Adipose tissue (tissue), 3 donors: ENCODE measurements around the gene KCNH2. TPM values are rescaled to one million over a fixed set of nuclear protein-coding genes. Genes with fewer than 3 reads are reported as not detected.
"Not testable (repeated sequence)": the region's sequence is repeated elsewhere in the genome, so short reads cannot be mapped to it uniquely, and the experiment has no call there.

Experiments used
- H3K27ac ChIP-seq: one replicate; pipeline ENCODE4 v1.5.1; 2013; ENCODE audit warnings: low read depth, low read length
- WGBS, 3 donors: extraction: QIAGEN DNeasy Blood & Tissue Kit; methylation state at CpG; one replicate each; pipeline ENCODE4 v1.1.7; 2013; 5-methylcytosine and 5-hydroxymethylcytosine counted together
- polyA plus RNA-seq, 3 donors: library from polyadenylated mRNA; stranded (reverse); fragments of 200-250 nt; gene quantifications; one replicate each; pipeline ENCODE4 v1.2.3, GENCODE V29; 2013
- donor health status: healthy with polysubstance abuse.
- donor health status: Bipolar disorder and iron deficiency.
- donor health status: healthy.

Gene KCNH2, protein sequence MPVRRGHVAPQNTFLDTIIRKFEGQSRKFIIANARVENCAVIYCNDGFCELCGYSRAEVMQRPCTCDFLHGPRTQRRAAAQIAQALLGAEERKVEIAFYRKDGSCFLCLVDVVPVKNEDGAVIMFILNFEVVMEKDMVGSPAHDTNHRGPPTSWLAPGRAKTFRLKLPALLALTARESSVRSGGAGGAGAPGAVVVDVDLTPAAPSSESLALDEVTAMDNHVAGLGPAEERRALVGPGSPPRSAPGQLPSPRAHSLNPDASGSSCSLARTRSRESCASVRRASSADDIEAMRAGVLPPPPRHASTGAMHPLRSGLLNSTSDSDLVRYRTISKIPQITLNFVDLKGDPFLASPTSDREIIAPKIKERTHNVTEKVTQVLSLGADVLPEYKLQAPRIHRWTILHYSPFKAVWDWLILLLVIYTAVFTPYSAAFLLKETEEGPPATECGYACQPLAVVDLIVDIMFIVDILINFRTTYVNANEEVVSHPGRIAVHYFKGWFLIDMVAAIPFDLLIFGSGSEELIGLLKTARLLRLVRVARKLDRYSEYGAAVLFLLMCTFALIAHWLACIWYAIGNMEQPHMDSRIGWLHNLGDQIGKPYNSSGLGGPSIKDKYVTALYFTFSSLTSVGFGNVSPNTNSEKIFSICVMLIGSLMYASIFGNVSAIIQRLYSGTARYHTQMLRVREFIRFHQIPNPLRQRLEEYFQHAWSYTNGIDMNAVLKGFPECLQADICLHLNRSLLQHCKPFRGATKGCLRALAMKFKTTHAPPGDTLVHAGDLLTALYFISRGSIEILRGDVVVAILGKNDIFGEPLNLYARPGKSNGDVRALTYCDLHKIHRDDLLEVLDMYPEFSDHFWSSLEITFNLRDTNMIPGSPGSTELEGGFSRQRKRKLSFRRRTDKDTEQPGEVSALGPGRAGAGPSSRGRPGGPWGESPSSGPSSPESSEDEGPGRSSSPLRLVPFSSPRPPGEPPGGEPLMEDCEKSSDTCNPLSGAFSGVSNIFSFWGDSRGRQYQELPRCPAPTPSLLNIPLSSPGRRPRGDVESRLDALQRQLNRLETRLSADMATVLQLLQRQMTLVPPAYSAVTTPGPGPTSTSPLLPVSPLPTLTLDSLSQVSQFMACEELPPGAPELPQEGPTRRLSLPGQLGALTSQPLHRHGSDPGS
- 1 to 10 TPM in 1 of 3 donors, under 1 TPM in 2; 0.19 to 3.4 (median 0.22) TPM for polyA plus RNA-seq

DNA sequence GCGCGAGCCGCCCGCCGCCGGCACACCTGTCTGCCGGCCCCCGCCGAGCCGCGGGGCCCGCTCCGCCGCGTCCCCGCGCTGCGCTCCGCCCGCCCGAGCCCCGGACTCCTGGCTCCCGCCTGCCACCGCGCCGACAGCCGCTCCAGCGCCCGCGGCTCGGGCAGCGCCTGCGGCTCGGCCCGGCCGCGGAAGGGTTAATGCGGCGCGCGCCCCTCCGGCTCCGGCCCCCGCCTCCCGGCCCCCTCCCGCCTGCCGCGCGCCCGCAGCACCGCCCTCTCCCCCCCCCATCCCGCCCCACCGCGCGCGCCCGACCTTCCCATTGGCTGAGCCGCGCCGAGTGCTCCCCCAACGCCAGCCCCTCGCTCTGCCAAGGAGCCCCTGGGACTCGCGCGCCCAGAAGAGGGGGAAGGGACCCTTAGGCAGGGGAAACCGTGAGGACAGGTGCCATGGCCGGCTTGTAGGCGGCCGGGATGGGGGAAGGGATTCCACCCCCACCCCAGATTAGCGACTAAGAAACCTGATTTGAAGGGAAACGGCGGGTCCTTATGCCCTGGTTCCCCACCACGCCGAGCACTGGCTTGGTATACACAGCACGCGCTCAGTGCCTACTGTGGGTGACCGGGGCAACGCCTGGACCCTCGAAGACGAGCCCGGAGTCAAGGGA is at the start of gene KCNH2:
Gene KCNH2 (minus strand): TSS at position 196 of the 664 bp plus-strand sequence. CDS start 408 bp downstream, outside the sequence.
- 1% methylated on average over 62 to 79 of the region's 81 CpGs for WGBS, 3 donors
- H3K27ac ChIP-seq, result no peak within 1 kb of the TSS

DNA sequence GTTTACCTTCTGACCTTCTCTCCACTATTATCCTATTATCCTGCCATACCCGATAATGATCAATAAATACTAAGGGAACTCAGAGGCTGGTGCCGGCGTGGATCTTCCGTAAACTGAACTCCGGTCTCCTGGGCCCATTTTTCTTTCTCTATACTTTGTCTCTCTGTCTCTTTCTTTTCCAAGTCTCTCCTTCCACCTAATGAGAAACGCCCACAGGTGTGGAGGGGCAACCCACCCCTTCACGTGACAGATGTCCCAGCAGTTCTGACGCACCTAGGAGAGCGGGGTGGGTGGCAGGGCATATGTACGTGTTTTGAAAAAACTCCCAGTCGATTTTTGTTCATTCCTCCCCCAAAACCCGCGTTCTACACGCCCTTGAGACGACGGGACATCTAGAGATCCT is 49.6 kb upstream of the KCNH2 start:
- WGBS, 3 donors, result 6 to 12% (median 6%) methylated on average over 16 of the region's 16 CpGs
- H3K27ac ChIP-seq, result not testable (repeated sequence)

DNA sequence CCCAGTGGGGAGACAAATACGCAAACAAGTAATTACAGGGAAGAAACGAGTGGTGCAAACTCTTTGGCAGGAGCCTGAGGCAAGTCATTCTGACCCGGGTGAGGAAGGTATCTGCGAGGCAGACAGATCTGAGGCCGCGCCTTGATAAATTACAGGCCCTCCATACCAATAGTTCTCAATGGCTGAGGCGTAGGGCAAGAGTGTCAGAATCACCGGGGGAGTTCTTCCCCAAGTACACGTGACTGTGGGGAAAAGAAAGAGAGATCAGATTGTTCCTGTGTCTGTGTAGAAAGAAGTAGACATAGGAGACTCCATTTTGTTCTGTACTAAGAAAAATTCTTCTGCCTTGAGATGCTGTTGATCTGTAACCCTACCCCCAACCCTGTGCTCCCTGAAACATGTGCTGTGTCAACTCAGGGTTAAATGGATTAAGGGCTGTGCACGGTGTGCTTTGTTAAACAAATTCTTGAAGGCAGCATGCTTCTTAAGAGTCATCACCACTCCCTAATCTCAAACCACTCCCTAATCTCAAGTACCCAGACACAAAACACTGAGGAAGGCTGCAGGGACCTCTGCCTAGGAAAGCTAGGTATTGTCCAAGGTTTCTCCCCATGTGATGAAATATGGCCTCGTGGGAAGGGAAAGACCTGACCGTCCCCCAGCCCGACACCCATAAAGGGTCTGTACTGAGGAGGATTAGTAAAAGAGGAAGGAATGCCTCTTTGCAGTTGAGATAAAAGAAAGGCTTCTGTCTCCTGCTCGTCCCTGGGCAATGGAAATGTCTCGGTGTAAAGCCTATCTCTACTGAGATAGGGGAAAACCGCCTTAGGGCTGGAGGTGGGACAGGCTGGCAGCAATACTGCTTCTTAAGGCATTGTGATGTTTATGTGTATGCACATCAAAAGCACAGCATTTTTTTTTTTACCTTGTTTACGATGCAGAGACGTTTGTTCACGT is 48.9 kb upstream of the KCNH2 start:
- H3K27ac ChIP-seq, result not testable (repeated sequence)
- 43 to 49% (median 44%) methylated on average over 19 of the region's 19 CpGs for WGBS, 3 donors

DNA sequence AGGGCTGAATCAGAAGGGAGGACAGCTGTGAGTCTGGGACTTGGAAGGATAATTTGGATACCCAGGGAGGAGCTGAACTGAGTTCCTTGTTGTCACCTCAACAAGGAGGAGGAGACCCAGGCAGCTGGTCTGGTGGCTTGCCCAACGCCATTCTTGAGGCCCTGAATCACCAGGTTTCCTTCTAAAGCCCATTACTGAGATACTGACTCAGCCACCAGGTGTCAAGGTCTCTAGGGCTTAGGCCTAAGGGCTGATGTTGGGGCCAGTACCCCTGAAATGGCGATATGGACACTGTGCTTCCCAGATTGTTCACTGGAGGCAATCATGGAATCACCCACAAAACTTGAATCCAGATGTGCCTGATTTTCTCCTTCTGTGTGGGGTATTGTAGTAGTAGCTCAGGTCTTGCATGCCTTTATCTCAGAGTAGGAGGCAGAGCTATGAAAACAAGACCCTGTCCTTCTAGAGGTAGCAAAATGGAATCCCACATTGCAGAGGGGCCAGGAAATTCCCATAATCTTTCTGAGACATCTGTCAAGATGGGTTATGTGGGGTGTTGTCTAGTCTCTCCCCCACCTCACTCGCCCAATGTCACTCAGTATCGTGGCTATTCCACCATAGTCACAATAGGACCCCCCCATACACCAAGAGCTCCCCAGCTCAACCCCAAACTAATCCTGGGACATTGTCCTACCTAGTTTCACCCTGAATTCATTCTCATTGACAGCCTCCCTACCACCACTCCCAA is 48.0 kb upstream of the KCNH2 start:
- H3K27ac ChIP-seq, result no peak overlapping the region
- WGBS, 3 donors, result 86 to 89% (median 88%) methylated on average over 4 of the region's 4 CpGs

DNA sequence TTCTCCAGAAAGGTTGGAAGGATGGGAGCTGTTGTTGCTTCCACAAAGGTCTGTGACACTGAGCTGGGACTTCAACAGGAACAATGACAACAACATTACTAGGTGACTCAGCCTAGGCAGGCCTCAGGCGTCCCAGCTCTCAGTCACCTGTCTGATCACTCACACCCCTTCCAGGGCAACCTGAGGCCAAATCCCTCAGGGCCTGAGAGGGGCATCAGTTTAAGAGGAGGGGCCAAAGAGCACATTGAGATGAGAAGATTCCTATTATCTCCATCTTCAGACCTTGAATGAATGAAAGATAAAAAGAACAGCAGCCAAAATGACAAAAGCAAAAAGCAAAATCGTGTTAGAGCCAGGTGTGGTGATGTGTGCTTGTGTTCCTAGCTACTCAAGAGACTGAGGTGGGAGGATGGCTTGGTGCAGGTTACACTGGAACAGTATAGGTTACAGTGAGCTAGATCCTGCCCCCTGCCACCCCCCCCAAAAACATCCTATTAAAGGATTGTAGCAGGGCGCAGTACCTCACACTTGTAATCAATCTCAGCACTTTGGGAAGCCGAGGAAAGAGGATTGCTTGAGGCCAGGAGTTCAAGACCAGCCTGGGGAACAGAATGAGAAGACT is 46.4 kb upstream of the KCNH2 start, which contains the start of gene ATG9B:
Gene ATG9B (minus strand): TSS at position 60 of the 622 bp plus-strand sequence. CDS start 71 bp downstream, outside the sequence.
- H3K27ac ChIP-seq, result no peak within 1 kb of the TSS
- 82 to 92% (median 87%) methylated on average over 4 of the region's 4 CpGs for WGBS, 3 donors

DNA sequence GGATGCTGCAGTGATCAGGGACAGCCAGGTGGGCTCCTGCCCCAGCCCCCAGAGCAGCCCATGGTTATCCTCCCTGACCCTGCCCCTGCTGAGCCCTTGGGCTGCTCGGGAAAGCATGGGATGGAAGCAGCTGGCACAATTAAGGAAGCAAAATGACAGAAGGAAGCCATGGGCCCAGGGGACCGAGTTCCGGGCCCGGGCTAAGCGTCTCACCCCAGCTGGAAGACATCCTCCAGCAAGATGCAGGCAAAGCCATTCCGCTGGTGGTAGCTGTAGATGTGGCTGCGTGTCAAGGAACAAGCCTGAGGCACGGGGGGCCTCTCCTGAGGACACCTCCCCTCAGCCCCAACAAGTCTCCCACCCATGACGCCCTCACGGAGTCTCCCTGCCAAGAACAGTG is 45.1 kb upstream of the KCNH2 start:
- H3K27ac ChIP-seq, result no peak overlapping the region
- 70 to 80% (median 74%) methylated on average over 10 of the region's 10 CpGs for WGBS, 3 donors

DNA sequence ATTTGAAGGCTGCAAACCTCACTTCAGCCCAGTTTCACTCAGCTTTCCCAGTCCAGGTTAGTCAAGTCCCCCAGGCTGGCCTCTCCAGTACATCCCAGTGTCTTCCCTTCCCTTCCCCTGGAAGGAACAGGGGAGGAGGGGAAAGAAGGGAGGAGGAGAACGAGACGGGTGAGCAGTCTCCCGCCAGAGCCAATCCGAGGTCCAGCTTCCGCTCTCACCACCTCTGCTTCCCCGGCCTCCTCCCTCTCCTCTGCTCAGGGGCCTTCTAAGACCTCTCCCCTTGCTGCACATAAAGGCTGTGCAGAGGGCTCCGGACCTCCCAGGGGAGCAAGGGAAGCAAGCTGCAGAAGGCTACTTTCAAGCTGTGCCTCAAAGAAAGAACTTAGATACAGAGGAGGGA is 42.1 kb upstream of the KCNH2 start:
- 43 to 61% (median 60%) methylated on average over 7 of the region's 7 CpGs for WGBS, 3 donors
- no peak overlapping the region for H3K27ac ChIP-seq

DNA sequence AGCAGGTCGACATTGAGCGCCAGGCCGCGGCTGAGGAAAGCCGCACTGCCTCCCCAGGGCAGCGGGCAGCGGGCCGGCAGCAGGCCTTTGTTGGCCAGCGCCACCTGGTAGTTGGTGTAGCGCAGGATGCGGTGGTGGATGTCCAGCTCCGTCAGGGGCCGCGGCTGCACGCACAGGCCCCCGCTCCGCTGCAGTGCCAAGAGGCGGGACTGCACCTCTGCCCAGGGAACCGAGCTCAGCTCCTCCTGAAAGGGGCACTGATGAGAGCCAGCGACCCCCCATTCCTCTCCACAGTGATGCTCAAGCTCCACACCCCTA is 41.0 kb upstream of the KCNH2 start:
- 17 to 32% (median 21%) methylated on average over 12 to 20 of the region's 20 CpGs for WGBS, 3 donors
- H3K27ac ChIP-seq, result no peak overlapping the region

DNA sequence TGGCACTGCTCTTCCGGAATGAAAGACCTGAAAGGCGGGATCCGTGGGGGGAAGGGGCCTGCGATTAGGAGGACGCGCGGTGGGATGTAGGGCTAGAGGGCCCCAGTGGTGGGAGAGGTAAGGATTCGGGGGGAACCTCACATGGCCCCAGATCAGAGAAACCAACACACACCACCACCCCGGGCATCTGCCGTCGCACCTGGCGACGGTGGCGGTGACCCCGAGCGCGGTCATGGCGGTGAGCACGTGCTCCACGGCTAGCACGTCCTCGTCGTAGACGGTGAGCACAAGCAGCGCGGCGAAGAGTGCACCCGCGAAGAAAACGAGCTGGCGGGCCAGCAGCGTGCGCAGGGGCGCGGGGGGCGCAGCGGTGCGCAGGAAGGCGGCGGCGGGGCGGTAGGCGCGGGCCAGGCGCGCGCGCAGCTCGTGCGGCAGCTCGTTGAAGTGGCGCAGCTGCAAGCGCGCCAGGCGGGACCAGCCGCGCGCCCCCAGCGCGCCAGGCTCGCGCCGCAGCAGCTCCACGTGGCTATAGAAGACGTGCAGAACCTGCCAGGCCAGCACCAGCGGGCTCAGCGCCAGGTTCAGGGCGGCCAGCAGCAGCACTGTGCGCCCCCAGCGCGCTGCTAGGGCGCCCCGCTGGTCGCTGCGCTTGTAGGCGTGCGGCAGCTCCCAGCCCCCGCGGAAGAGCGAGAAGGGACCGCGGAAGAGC is 40.5 kb upstream of the KCNH2 start:
- H3K27ac ChIP-seq, result no peak overlapping the region
- 1 to 4% (median 1%) methylated on average over 63 to 82 of the region's 82 CpGs for WGBS, 3 donors

DNA sequence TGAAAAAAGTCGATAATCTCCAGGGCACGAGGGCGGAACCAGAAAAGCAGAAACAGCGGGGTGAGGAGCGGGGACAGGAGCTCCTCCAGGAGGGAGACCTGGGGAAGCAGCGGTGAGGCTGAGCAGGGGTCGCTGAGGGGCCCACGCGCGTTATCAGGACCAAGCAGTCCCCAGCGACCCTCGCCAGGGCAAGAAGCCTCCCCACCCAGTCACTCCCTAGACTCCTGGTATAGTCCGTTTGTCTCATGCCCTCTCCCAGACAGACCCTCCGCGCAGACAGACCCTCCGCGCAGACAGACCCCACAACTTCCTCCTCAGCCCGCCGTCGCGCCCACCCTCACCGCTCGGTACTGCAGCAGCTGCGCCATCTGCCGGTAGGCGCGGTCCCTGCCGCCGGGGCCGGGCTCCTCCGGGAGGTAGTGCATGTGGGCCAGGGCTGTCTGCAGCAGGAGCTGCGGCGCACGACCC is 39.9 kb upstream of the KCNH2 start:
- no peak overlapping the region for H3K27ac ChIP-seq
- WGBS, 3 donors, result 2% methylated on average over 34 of the region's 34 CpGs

DNA sequence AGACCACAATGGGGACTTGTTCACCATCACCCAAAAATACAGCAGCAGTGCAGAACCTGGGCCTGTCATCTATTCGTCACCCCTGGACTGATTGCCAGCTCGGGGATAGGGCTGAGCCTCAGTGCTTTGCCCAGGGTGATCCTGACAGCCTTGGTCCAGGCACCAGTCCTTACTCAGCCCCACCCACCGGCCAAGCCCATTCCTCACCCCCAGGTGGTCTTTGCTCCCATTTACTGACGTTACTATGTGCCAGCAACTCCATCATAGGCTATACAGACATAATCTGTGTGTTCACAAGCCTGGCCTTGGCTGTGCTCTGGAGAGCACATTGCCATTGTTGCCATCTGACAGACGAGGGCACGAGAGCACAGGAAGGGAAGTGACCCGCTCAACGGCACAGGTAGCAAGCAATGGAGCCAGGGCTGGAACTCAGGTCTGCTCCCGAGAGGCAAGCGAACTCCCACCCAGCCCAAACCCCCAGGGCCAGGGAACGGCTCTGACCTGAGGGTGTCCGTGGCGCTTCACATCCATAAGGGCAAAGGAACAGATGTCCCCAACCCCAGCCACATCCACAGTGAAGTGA is 39.3 kb upstream of the KCNH2 start:
- H3K27ac ChIP-seq, result no peak overlapping the region
- 39 to 42% (median 41%) methylated on average over 13 of the region's 13 CpGs for WGBS, 3 donors

DNA sequence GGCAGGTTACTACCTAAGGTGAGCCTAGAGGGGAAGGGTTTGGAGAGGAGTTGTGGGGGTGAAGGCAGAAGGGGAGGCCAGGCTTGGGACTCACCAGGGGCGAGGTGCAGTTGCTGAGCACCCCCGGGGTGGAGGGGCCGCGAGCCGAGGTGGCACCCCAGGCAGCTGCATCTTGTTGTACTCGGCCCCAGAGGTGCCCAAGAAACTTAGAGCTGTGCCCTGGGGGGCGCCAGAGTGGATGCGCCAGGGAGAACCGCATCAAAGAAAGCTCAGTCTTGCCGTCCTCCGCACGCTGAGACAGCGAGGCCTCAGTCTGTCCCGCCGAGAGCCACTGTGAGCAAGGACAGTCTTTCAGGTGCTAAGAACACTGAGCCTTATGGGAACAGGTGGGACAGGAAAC is 38.8 kb upstream of the KCNH2 start:
- WGBS, 3 donors, result 78 to 87% (median 81%) methylated on average over 15 of the region's 15 CpGs

DNA sequence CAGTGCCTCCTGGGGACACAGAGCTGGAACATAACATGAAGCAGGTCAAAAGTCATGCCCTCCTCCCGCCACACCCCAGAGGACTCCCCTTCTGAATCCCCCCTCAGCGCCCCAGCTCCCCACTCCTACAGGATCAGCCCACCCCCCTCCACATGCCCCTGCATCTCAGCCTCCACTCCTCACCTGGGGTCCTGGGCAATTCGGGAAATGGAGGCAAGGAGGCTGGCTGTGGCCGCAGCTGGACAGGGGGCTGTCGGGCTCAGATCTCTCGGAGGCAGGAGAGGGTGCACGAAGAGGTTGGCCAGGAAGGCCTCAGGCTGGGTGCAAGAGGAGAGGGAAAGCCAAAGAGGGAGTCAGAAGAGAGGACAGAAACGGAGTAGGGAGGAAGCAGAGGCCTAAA is 38.4 kb upstream of the KCNH2 start:
- H3K27ac ChIP-seq, result no peak overlapping the region
- 77 to 89% (median 85%) methylated on average over 8 of the region's 8 CpGs for WGBS, 3 donors

More for the DNA sequence above, 38.8 kb upstream of the KCNH2 start:
- no peak overlapping the region for H3K27ac ChIP-seq

DNA sequence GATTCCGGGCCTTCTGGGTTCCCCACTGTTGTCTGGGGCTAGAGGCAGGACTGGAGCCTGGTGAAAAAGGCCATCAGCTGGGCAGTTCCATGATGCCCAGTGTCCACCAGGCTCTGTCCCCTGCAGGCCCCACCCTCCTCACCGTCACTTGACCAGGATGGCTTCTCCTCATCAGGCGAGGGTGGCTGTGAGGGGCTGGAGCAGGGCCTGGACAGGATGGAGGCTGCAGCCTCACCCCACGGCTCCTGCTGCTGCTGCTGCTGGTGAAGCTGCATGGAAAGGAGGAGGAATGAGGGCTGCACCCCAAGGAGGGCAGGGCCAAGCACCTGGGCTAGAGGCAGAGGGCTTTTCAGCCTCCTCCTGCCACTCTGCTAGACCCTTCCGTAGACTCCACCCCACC is 37.8 kb upstream of the KCNH2 start:
- WGBS, 3 donors, result 75 to 92% (median 78%) methylated on average over 5 of the region's 5 CpGs

DNA sequence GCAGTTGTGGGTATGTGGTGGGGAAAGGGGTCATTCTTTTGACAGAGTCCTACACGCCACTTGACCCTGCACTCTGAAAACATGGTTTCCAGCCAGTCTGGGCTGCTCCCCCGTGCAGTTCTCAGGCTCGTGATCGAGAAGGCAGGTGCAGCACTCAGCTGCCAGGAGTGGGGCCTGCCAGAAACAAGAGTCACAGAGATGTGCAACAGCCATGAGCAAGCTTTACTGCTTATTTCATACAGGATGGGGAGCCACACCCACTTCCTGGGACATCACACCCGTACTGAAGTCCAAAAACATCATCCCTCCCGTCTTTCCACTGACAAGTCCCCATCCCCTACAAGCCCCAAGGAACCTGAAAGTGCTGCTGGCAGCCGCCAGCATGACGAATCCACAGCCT is 36.8 kb upstream of the KCNH2 start:
- 73 to 81% (median 75%) methylated on average over 8 of the region's 8 CpGs for WGBS, 3 donors

More for the DNA sequence above, 37.8 kb upstream of the KCNH2 start:
- no peak overlapping the region for H3K27ac ChIP-seq

More for the DNA sequence above, 36.8 kb upstream of the KCNH2 start:
- H3K27ac ChIP-seq, result no peak overlapping the region
